Measurements from ENCODE around the gene NEURL2.
A peak's percentile ranks its signal among the peaks of the same experiment; 100 is the strongest.

NEURL2 gene

GRCh38 chr20:45867136-45867818 lies 23.7 kb downstream of the NEURL2 start:
- DNase-seq, result no peak

GRCh38 chr20:45866454-45866853 lies 24.6 kb downstream of the NEURL2 start:
- DNase-seq, result no peak

GRCh38 chr20:45863543-45864470 lies 27.2 kb downstream of the NEURL2 start:
- DNase-seq, result no peak

- peak; percentile 14 for DNase-seq
These were observed 29.6 kb downstream of the NEURL2 start for GRCh38 chr20:45861221-45862075.

- no peak for DNase-seq
These were observed 30.3 kb downstream of the NEURL2 start for GRCh38 chr20:45860560-45861220.

- no peak for DNase-seq
These were observed 31.1 kb downstream of the NEURL2 start for GRCh38 chr20:45859916-45860315.

GRCh38 chr20:45857882-45858216 lies 33.2 kb downstream of the NEURL2 start:
- no peak for DNase-seq

- DNase-seq, result peak; percentile 100
These were observed 33.7 kb downstream of the NEURL2 start, which contains the start of the genes ACOT8 and ZSWIM3 for GRCh38 chr20:45857114-45857881. ACOT8 (minus strand) TSS chr20:45857392; CDS start chr20:45857315, 77 bp downstream. ZSWIM3 (plus strand) TSS chr20:45857614; CDS start chr20:45857826, 212 bp downstream.

- DNase-seq, result no peak
These were observed 37.5 kb downstream of the NEURL2 start for GRCh38 chr20:45853484-45853883.

- DNase-seq, result no peak
These were observed 38.7 kb downstream of the NEURL2 start for GRCh38 chr20:45852326-45852725.

GRCh38 chr20:45851501-45851900 lies 39.5 kb downstream of the NEURL2 start:
- no peak for DNase-seq

- no peak for DNase-seq
These were observed 40.1 kb downstream of the NEURL2 start for GRCh38 chr20:45850926-45851325.

- DNase-seq, result no peak
These were observed 40.8 kb downstream of the NEURL2 start for GRCh38 chr20:45850238-45850637.

- no peak for DNase-seq
These were observed 41.9 kb downstream of the NEURL2 start for GRCh38 chr20:45848969-45849582.

GRCh38 chr20:45848421-45848820 lies 42.6 kb downstream of the NEURL2 start:
- no peak for DNase-seq

GRCh38 chr20:45845452-45845851 lies 45.6 kb downstream of the NEURL2 start:
- no peak for DNase-seq

GRCh38 chr20:45843506-45843905 lies 47.5 kb downstream of the NEURL2 start:
- DNase-seq, result no peak

GRCh38 chr20:45842169-45842812 lies 48.7 kb downstream of the NEURL2 start:
- no peak for DNase-seq

GRCh38 chr20:45841407-45842129 lies 49.4 kb downstream of the NEURL2 start:
- DNase-seq, result no peak

- DNase-seq, result no peak
These were observed 50.3 kb downstream of the NEURL2 start for GRCh38 chr20:45840700-45841198.
